ENCODE results near the gene GRK5.

GRK5 gene

DNA sequence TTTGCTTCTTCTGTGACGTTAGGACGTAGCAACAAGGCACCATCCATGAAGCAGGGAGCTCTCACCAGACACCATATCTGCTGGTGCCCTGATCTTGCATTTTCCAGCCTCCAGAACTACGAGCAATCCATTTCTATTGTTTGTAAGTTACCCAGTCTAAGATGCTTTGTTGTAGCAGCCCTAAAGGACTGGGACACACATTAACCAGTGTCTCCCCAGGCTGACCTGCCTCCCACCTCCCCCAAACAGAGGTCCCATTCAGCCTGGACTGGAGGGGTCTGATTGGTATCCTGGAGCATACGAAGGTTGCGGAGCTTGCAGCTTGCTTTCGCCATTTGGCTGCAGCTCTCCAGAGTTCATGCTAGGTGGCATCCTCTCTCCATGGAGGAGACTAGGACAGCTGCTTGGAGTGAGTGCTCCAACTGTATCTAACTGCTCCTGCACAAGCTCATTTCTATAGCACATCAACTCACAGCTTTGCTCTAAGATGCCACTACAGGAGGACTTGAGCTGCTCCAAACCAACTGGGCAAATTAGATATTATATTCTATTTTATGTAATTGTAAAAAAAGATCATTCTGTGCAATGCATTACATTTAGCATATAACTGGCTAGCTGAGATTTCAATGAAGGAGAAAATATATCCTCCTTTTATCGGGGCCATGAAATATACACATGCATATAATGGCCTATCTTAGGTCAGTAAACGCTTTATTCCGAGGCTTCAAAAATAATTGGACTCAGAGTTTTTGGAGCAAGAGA is 8.0 kb upstream of the GRK5 start:
- H3K36me3 ChIP-seq (replicated peaks in 1 of 2; ENCODE audit: control insufficient read depth in 2 of 2, insufficient read depth in 2 of 2, low read length in 2 of 2) = no peaks in the 10 kb centered on the region
- H2AK5ac ChIP-seq (ENCODE audit: low read depth, low read length) = no peak overlapping the region
- no peak overlapping the region for H3K9ac ChIP-seq (ENCODE audit: low read depth, low read length, poor library complexity)
- H3K4me1 ChIP-seq (ENCODE audit: control insufficient read depth in 2 of 2, insufficient read depth in 1 of 2, low read depth in 1 of 2, low read length in 2 of 2) = peaks cover 8 to 11% of the 10 kb centered on the region in 2 donors
- H2BK5ac ChIP-seq (ENCODE audit: low read length) = no peak overlapping the region
- H2BK120ac ChIP-seq (ENCODE audit: low read depth, low read length) = no peak overlapping the region
- H4K8ac ChIP-seq (ENCODE audit: low read depth, low read length) = no peak overlapping the region
- H2BK12ac ChIP-seq (ENCODE audit: low read length) = no peak overlapping the region
- H3K27ac ChIP-seq (replicated peaks; ENCODE audit: low read length) = no peak overlapping the region
- no peak overlapping the region for H3K23ac ChIP-seq (ENCODE audit: low read depth, low read length, poor library complexity)
- no peak overlapping the region for H3K4me2 ChIP-seq (ENCODE audit: insufficient read depth, low read length, poor library complexity, severe bottlenecking)
- H3K9me3 ChIP-seq (replicated peaks in 1 of 2; ENCODE audit: control insufficient read depth in 2 of 2, insufficient read depth in 1 of 2, low read depth in 1 of 2, low read length in 2 of 2) = no peaks in the 10 kb centered on the region
- H3K14ac ChIP-seq (ENCODE audit: low read length) = no peak overlapping the region
- no peak overlapping the region for H3K18ac ChIP-seq (ENCODE audit: low read length)
- no peak overlapping the region for H4K91ac ChIP-seq (ENCODE audit: low read depth, low read length, poor library complexity)
- H3K4ac ChIP-seq (ENCODE audit: low read length) = no peak overlapping the region
- H2BK15ac ChIP-seq (ENCODE audit: low read length) = no peak overlapping the region
- no peak for DNase-seq (ENCODE audit: low spot score)
- peaks cover 0 to 6% (median 0%) of the 10 kb centered on the region in 3 experiments for H3K27me3 ChIP-seq (ENCODE audit: control insufficient read depth in 3 of 3, insufficient read depth in 3 of 3, low read depth in 1 of 3, low read length in 3 of 3)
- H3K4me3 ChIP-seq (ENCODE audit: low read length in 2 of 2) = no peak overlapping the region
- no peaks in the 10 kb centered on the region for H3K79me1 ChIP-seq (ENCODE audit: low read depth, low read length)
- peak overlapping the region; percentile 70 for H2AFZ ChIP-seq (ENCODE audit: low read length)
- no CpG with 5 or more reads among the region's 9 CpGs for WGBS, 2 donors (ENCODE audit: extremely low coverage in 2 of 2, insufficient read length in 2 of 2, insufficient replicate concordance in 1 of 2)

DNA sequence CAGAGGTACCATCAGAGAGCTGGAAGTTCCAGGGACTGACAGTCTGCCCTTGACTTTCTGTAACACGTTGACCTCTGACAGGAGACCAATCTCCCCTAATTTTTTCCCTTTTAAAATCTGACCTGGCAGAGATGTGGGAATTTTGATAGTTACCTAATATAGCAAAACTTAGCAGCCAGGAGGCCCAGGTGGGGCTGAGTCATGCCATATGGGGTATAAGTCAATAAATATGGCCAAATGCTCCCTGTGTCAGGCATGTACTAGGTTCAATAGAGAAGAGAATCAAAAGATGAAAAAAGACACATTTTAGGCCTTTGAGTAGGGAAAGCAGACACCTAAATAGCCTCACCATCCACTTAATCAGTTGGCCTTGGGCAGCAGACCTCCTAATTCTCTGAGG is 6.1 kb upstream of the GRK5 start:
- Histone ChIP-seq H2BK5ac (ENCODE audit: low read length) (no peak overlapping the region), H3K27ac (replicated peaks; ENCODE audit: low read length) (no peak overlapping the region), H2BK15ac (ENCODE audit: low read length) (no peak overlapping the region), H3K4ac (ENCODE audit: low read length) (no peak overlapping the region), H3K18ac (ENCODE audit: low read length) (no peak overlapping the region), H3K4me2 (ENCODE audit: insufficient read depth, low read length, poor library complexity, severe bottlenecking) (no peak overlapping the region), H3K9ac (ENCODE audit: low read depth, low read length, poor library complexity) (no peak overlapping the region), H4K8ac (ENCODE audit: low read depth, low read length) (no peak overlapping the region), H3K36me3 (replicated peaks in 1 of 2; ENCODE audit: control insufficient read depth in 2 of 2, insufficient read depth in 2 of 2, low read length in 2 of 2) (no peaks in the 10 kb centered on the region), H2BK12ac (ENCODE audit: low read length) (no peak overlapping the region), H3K79me1 (ENCODE audit: low read depth, low read length) (no peaks in the 10 kb centered on the region), H3K14ac (ENCODE audit: low read length) (no peak overlapping the region), H2AK5ac (ENCODE audit: low read depth, low read length) (no peak overlapping the region), H3K4me1 (ENCODE audit: control insufficient read depth in 2 of 2, insufficient read depth in 1 of 2, low read depth in 1 of 2, low read length in 2 of 2) (peaks cover 8 to 12% of the 10 kb centered on the region in 2 donors), H3K23ac (ENCODE audit: low read depth, low read length, poor library complexity) (no peak overlapping the region), H3K27me3 (ENCODE audit: control insufficient read depth in 3 of 3, insufficient read depth in 3 of 3, low read depth in 1 of 3, low read length in 3 of 3) (peaks cover 0 to 6% (median 0%) of the 10 kb centered on the region in 3 experiments), H3K9me3 (replicated peaks in 1 of 2; ENCODE audit: control insufficient read depth in 2 of 2, insufficient read depth in 1 of 2, low read depth in 1 of 2, low read length in 2 of 2) (no peaks in the 10 kb centered on the region), H3K4me3 (ENCODE audit: low read length in 2 of 2) (no peak overlapping the region), H2AFZ (ENCODE audit: low read length) (no peak overlapping the region), H2BK120ac (ENCODE audit: low read depth, low read length) (no peak overlapping the region), H4K91ac (ENCODE audit: low read depth, low read length, poor library complexity) (no peak overlapping the region)
- no CpG with 5 or more reads among the region's 1 CpG for WGBS, 2 donors (ENCODE audit: extremely low coverage in 2 of 2, insufficient read length in 2 of 2, insufficient replicate concordance in 1 of 2)
- DNase-seq (ENCODE audit: low spot score) = no peak

DNA sequence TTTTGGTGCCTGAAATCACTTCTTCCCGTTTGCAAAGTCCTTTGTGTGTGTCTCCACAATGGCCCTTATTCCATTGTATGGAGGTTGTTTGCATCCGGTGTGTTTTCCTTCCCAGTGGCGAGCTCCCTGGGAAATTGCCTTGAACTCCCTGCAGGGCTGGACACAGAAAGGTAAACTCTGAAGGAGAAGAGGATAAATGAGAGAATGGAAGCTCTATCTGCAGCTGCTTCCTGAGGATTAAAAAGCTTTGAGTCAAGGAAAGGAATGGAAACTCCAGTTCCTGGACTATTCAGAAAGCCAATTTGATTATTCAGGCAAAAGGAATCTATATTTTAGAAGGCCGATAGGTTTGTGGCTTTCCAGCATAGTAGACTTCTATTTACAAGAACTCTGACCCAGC is 4.4 kb upstream of the GRK5 start:
- H3K18ac ChIP-seq (ENCODE audit: low read length) = no peak overlapping the region
- H2BK120ac ChIP-seq (ENCODE audit: low read depth, low read length) = no peak overlapping the region
- H2BK5ac ChIP-seq (ENCODE audit: low read length) = no peak overlapping the region
- no peaks in the 10 kb centered on the region for H3K9me3 ChIP-seq (replicated peaks in 1 of 2; ENCODE audit: control insufficient read depth in 2 of 2, insufficient read depth in 1 of 2, low read depth in 1 of 2, low read length in 2 of 2)
- no peak for DNase-seq (ENCODE audit: low spot score)
- H3K27me3 ChIP-seq (ENCODE audit: control insufficient read depth in 3 of 3, insufficient read depth in 3 of 3, low read depth in 1 of 3, low read length in 3 of 3) = peaks cover 0 to 6% (median 0%) of the 10 kb centered on the region in 3 experiments
- H3K79me1 ChIP-seq (ENCODE audit: low read depth, low read length) = no peaks in the 10 kb centered on the region
- H3K4me1 ChIP-seq (ENCODE audit: control insufficient read depth in 2 of 2, insufficient read depth in 1 of 2, low read depth in 1 of 2, low read length in 2 of 2) = peaks cover 8 to 15% of the 10 kb centered on the region in 2 donors
- H3K9ac ChIP-seq (ENCODE audit: low read depth, low read length, poor library complexity) = no peak overlapping the region
- H3K23ac ChIP-seq (ENCODE audit: low read depth, low read length, poor library complexity) = no peak overlapping the region
- H4K8ac ChIP-seq (ENCODE audit: low read depth, low read length) = no peak overlapping the region
- no peak overlapping the region for H3K4me2 ChIP-seq (ENCODE audit: insufficient read depth, low read length, poor library complexity, severe bottlenecking)
- no peak overlapping the region for H2AK5ac ChIP-seq (ENCODE audit: low read depth, low read length)
- H2BK12ac ChIP-seq (ENCODE audit: low read length) = no peak overlapping the region
- H3K4ac ChIP-seq (ENCODE audit: low read length) = no peak overlapping the region
- H2AFZ ChIP-seq (ENCODE audit: low read length) = peak overlapping the region; percentile 56
- no CpG with 5 or more reads among the region's 4 CpGs for WGBS, 2 donors (ENCODE audit: extremely low coverage in 2 of 2, insufficient read length in 2 of 2, insufficient replicate concordance in 1 of 2)
- peak overlapping the region; percentile 13 for H3K27ac ChIP-seq (replicated peaks; ENCODE audit: low read length)
- H3K36me3 ChIP-seq (replicated peaks in 1 of 2; ENCODE audit: control insufficient read depth in 2 of 2, insufficient read depth in 2 of 2, low read length in 2 of 2) = no peaks in the 10 kb centered on the region
- H4K91ac ChIP-seq (ENCODE audit: low read depth, low read length, poor library complexity) = no peak overlapping the region
- H3K14ac ChIP-seq (ENCODE audit: low read length) = no peak overlapping the region
- H3K4me3 ChIP-seq (ENCODE audit: low read length in 2 of 2) = no peak overlapping the region
- no peak overlapping the region for H2BK15ac ChIP-seq (ENCODE audit: low read length)

DNA sequence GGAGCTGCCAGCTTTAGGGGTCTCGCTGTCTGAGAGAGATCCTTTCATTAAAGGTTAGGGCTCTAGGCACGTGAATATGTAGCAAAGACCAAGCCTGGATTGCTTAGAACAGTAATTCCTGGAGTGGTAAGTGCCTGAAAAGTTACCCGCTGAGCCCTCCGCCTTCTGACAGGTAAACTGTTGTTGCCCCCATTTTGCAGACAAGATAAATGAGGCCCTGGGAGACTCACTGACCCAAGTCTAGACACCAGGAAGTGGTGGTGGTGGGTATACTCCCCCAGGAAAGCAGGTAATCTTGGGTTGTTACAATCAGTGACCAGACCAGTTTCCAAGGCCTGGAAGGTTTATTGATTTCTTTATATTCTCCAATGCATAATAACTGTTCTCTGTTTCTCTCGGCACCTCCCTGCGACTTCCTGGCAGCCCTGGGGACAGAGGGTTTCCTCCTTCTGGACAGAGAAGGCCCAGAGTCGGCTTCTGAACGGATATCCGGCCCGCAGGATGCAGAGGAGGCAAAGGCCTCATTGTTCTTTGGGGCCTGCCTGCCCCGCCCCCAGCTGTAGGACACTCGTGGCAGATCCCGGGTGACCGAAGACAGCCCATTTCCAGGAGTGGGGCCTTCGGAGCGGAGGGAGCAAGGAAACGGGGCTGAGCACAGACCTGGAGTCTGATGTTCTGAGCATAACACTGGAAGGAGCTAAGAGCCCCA is 1.3 kb upstream of the GRK5 start:
- H2BK12ac ChIP-seq (ENCODE audit: low read length) = no peak overlapping the region
- H3K4me3 ChIP-seq (ENCODE audit: low read length in 2 of 2) = peak overlapping the region in 1 of 2 donors; percentile 59
- WGBS, 2 donors (ENCODE audit: extremely low coverage in 2 of 2, insufficient read length in 2 of 2, insufficient replicate concordance in 1 of 2) = no CpG with 5 or more reads among the region's 17 CpGs
- H2AFZ ChIP-seq (ENCODE audit: low read length) = peak overlapping the region; percentile 91
- peaks cover 17 to 32% of the 10 kb centered on the region in 2 donors for H3K4me1 ChIP-seq (ENCODE audit: control insufficient read depth in 2 of 2, insufficient read depth in 1 of 2, low read depth in 1 of 2, low read length in 2 of 2)
- no peak overlapping the region for H3K4ac ChIP-seq (ENCODE audit: low read length)
- peak overlapping the region; percentile 91 for H2BK5ac ChIP-seq (ENCODE audit: low read length)
- H3K18ac ChIP-seq (ENCODE audit: low read length) = peak overlapping the region; percentile 80
- H3K14ac ChIP-seq (ENCODE audit: low read length) = no peak overlapping the region
- no peak overlapping the region for H2BK15ac ChIP-seq (ENCODE audit: low read length)
- H4K8ac ChIP-seq (ENCODE audit: low read depth, low read length) = no peak overlapping the region
- H3K9ac ChIP-seq (ENCODE audit: low read depth, low read length, poor library complexity) = no peak overlapping the region
- peak overlapping the region; percentile 24 for H3K27ac ChIP-seq (replicated peaks; ENCODE audit: low read length)
- no peak overlapping the region for H2BK120ac ChIP-seq (ENCODE audit: low read depth, low read length)
- H3K9me3 ChIP-seq (replicated peaks in 1 of 2; ENCODE audit: control insufficient read depth in 2 of 2, insufficient read depth in 1 of 2, low read depth in 1 of 2, low read length in 2 of 2) = no peaks in the 10 kb centered on the region
- no peak for DNase-seq (ENCODE audit: low spot score)
- H3K23ac ChIP-seq (ENCODE audit: low read depth, low read length, poor library complexity) = no peak overlapping the region
- no peak overlapping the region for H2AK5ac ChIP-seq (ENCODE audit: low read depth, low read length)
- H3K36me3 ChIP-seq (replicated peaks in 1 of 2; ENCODE audit: control insufficient read depth in 2 of 2, insufficient read depth in 2 of 2, low read length in 2 of 2) = no peaks in the 10 kb centered on the region
- no peaks in the 10 kb centered on the region for H3K27me3 ChIP-seq (ENCODE audit: control insufficient read depth in 3 of 3, insufficient read depth in 3 of 3, low read depth in 1 of 3, low read length in 3 of 3)
- no peak overlapping the region for H4K91ac ChIP-seq (ENCODE audit: low read depth, low read length, poor library complexity)
- peak overlapping the region; percentile 48 for H3K4me2 ChIP-seq (ENCODE audit: insufficient read depth, low read length, poor library complexity, severe bottlenecking)
- no peaks in the 10 kb centered on the region for H3K79me1 ChIP-seq (ENCODE audit: low read depth, low read length)
